Gastrocnemius medialis (tissue), 4 donors: ENCODE results near the gene OR3A3.

Source experiments
- POLR2A ChIP-seq, 2 donors: fragments of 450-650 bp; IDR thresholded peaks; one replicate each; pipeline ENCODE4 v1.6.1; 2017; ENCODE audit warnings: antibody characterized with exemption in 2 of 2, mild to moderate bottlenecking in 2 of 2, moderate library complexity in 2 of 2
- TF ChIP-seq, protein P1 (sequence below), 5 experiments: fragments of 450-650 bp in 3 of 5; fragments of 200-600 bp in 2 of 5; sonication (generic) in 2 of 5; IDR thresholded peaks in 4 of 5; conservative IDR thresholded peaks in 1 of 5; 1 replicate in 4 of 5; 2 replicates in 1 of 5; pipeline ENCODE4 v1.5.1; 2016 to 2019; ENCODE audit warnings: antibody characterized with exemption in 5 of 5, mild to moderate bottlenecking in 3 of 5, moderate library complexity in 3 of 5

GRCh38 chr17:3448059-3448665, 37.0 kb downstream of the OR3A3 start:
- TF ChIP-seq, protein P1, sequence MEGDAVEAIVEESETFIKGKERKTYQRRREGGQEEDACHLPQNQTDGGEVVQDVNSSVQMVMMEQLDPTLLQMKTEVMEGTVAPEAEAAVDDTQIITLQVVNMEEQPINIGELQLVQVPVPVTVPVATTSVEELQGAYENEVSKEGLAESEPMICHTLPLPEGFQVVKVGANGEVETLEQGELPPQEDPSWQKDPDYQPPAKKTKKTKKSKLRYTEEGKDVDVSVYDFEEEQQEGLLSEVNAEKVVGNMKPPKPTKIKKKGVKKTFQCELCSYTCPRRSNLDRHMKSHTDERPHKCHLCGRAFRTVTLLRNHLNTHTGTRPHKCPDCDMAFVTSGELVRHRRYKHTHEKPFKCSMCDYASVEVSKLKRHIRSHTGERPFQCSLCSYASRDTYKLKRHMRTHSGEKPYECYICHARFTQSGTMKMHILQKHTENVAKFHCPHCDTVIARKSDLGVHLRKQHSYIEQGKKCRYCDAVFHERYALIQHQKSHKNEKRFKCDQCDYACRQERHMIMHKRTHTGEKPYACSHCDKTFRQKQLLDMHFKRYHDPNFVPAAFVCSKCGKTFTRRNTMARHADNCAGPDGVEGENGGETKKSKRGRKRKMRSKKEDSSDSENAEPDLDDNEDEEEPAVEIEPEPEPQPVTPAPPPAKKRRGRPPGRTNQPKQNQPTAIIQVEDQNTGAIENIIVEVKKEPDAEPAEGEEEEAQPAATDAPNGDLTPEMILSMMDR (IDR thresholded peaks at IDR 0.05 in 4 of 5, conservative IDR thresholded peaks at IDR 0.05 in 1 of 5), result no peak
- TF ChIP-seq POLR2A (IDR thresholded peaks at IDR 0.05), result no peak
